GM23338 (cell line): ENCODE results near the gene TFEB. TPM values are rescaled to one million over a fixed set of nuclear protein-coding genes. Genes with fewer than 3 reads are reported as not detected.

ENCODE experiments used
- CREB1 ChIP-seq: fragments of 250-450 bp; sonication (Bioruptor Pico); IDR thresholded peaks from 2 replicates; pipeline ENCODE4 v1.5.0; 2020; ENCODE audit warnings: low read depth, mild to moderate bottlenecking, moderate library complexity
- ETS1 ChIP-seq: IDR thresholded peaks from 2 replicates; pipeline ENCODE4 v1.6.1; 2016; ENCODE audit warnings: antibody characterized with exemption
- EZH2 ChIP-seq: fragments of 200-600 bp; sonication (generic); IDR thresholded peaks from one replicate; pipeline ENCODE4 v1.8.0; 2017; ENCODE audit warnings: antibody characterized with exemption, mild to moderate bottlenecking, low read depth; ENCODE audit not compliant: unreplicated experiment
- EZH2phosphoT487 ChIP-seq: fragments of 200-600 bp; sonication (generic); IDR thresholded peaks from one replicate; pipeline ENCODE4 v1.8.1; 2018; ENCODE audit warnings: antibody characterized with exemption; ENCODE audit not compliant: unreplicated experiment
- JUNB ChIP-seq: IDR thresholded peaks from one replicate; pipeline ENCODE4 v1.6.1; 2016; ENCODE audit warnings: antibody characterized with exemption; ENCODE audit not compliant: unreplicated experiment
- NANOG ChIP-seq: IDR thresholded peaks from 2 replicates; pipeline ENCODE4 v1.6.1; 2016; ENCODE audit warnings: antibody characterized with exemption, borderline replicate concordance
- POLR2AphosphoS5 ChIP-seq: IDR thresholded peaks from 2 replicates; pipeline ENCODE4 v1.6.1; 2016; ENCODE audit warnings: antibody characterized with exemption, low read depth
- STAT1 ChIP-seq: IDR thresholded peaks from one replicate; pipeline ENCODE4 v1.6.1; 2016; ENCODE audit warnings: antibody characterized with exemption; ENCODE audit not compliant: unreplicated experiment
- ZNF114 ChIP-seq: fragments of 250-450 bp; sonication (Bioruptor Pico); IDR thresholded peaks from 2 replicates; pipeline ENCODE4 v1.5.0; 2020; ENCODE audit warnings: mild to moderate bottlenecking, moderate library complexity
- ZNF331 ChIP-seq: fragments of 250-450 bp; sonication (Bioruptor Pico); IDR thresholded peaks from 2 replicates; pipeline ENCODE4 v1.5.0; 2020; ENCODE audit warnings: low read depth, mild to moderate bottlenecking, moderate library complexity
- ZNF462 ChIP-seq: fragments of 250-450 bp; sonication (Bioruptor Pico); IDR thresholded peaks from 2 replicates; pipeline ENCODE4 v1.5.0; 2020; ENCODE audit warnings: mild to moderate bottlenecking, moderate library complexity
- polyA plus RNA-seq: library from polyadenylated mRNA; unstranded; fragments of >200 nt; fragmentation: Nextera tagmentation; extraction: Ambion mirVana; gene quantifications from 2 replicates; pipeline ENCODE4 v1.2.1, GENCODE V29; 2016
- total RNA-seq: library from RNA; depleted of rRNA; stranded (reverse); fragments of >200 nt; shearing (Covaris generic); gene quantifications from 2 replicates; pipeline ENCODE4 v1.2.3, GENCODE V29; 2014

The TFEB gene
- total and polyA plus RNA-seq, 2 experiments from 2014 or later, result 1.3 to 4.3 TPM

GRCh38 chr6:41654698-41655151, 80.7 kb downstream of the TFEB start (continued):
- no peak for TF ChIP-seq ZNF462 (CRISPR knock-in tag)
- TF ChIP-seq CREB1, result no peak
- TF ChIP-seq ZNF114 (CRISPR knock-in tag), result no peak
- no peak for TF ChIP-seq JUNB
- no peak for TF ChIP-seq EZH2
- no peak for TF ChIP-seq STAT1
- no peak for TF ChIP-seq ZNF331 (CRISPR knock-in tag)
- TF ChIP-seq NANOG, result no peak
- TF ChIP-seq EZH2phosphoT487, result no peak
- no peak for TF ChIP-seq POLR2AphosphoS5
- TF ChIP-seq ETS1, result no peak
